ENCODE measurements around the gene RNU6-1. TPM values are rescaled to one million over a fixed set of nuclear protein-coding genes. Genes with fewer than 3 reads are reported as not detected.

The RNU6-1 gene
- polyA plus RNA-seq, 1 of the 3 experiments (the other 2 are of a cell fraction), result not detected

DNA sequence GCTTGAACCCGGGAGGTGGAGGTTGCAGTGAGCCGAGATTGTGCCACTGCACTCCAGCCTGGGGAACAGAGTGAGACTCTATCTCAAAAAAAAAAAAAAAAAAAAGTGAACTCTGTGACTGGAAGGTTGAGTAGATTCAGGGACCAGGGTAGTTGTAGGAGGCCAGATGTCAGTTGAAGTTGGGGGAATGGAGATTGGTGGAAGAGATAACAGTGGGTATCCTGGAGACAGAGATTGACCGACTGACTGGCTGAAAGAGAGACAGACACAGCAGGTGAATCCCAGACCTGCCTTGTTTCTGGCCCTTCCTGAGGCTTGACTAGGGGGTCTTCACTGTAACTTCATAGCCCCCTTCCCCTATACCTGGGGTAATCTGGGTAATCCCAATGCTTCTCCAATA is 22.1 kb upstream of the RNU6-1 start:
- H3K36me3 ChIP-seq (replicated peaks in 1 of 2; ENCODE audit: control insufficient read depth in 1 of 2, insufficient read depth in 2 of 2, low read length in 1 of 2), result no peaks in the 10 kb centered on the region
- H3K9ac ChIP-seq, result no peak overlapping the region
- no peak for TF ChIP-seq FOXJ3 (CRISPR knock-in tag; IDR thresholded peaks at IDR 0.05)
- no peak for TF ChIP-seq RCOR1 (IDR thresholded peaks at IDR 0.05; ENCODE audit: low read length)
- TF ChIP-seq, protein P1, sequence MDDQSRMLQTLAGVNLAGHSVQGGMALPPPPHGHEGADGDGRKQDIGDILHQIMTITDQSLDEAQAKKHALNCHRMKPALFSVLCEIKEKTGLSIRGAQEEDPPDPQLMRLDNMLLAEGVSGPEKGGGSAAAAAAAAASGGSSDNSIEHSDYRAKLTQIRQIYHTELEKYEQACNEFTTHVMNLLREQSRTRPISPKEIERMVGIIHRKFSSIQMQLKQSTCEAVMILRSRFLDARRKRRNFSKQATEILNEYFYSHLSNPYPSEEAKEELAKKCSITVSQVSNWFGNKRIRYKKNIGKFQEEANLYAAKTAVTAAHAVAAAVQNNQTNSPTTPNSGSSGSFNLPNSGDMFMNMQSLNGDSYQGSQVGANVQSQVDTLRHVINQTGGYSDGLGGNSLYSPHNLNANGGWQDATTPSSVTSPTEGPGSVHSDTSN (IDR thresholded peaks at IDR 0.05), result no peak
- no peak for TF ChIP-seq ELF1 (IDR thresholded peaks at IDR 0.05)
- no peak for TF ChIP-seq SMC3 (IDR thresholded peaks at IDR 0.05; ENCODE audit: low read depth, low read length)
- TF ChIP-seq TAF1 (IDR thresholded peaks at IDR 0.05; ENCODE audit: borderline replicate concordance, low read depth, low read length), result no peak
- TF ChIP-seq FOSL2 (IDR thresholded peaks at IDR 0.05; ENCODE audit: borderline replicate concordance, low read depth), result no peak
- TF ChIP-seq, protein P2, sequence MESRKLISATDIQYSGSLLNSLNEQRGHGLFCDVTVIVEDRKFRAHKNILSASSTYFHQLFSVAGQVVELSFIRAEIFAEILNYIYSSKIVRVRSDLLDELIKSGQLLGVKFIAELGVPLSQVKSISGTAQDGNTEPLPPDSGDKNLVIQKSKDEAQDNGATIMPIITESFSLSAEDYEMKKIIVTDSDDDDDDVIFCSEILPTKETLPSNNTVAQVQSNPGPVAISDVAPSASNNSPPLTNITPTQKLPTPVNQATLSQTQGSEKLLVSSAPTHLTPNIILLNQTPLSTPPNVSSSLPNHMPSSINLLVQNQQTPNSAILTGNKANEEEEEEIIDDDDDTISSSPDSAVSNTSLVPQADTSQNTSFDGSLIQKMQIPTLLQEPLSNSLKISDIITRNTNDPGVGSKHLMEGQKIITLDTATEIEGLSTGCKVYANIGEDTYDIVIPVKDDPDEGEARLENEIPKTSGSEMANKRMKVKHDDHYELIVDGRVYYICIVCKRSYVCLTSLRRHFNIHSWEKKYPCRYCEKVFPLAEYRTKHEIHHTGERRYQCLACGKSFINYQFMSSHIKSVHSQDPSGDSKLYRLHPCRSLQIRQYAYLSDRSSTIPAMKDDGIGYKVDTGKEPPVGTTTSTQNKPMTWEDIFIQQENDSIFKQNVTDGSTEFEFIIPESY (IDR thresholded peaks at IDR 0.05; ENCODE audit: borderline replicate concordance, low read depth), result no peak
- no peak for TF ChIP-seq GATA2 (CRISPR knock-in tag; IDR thresholded peaks at IDR 0.05)
- TF ChIP-seq, protein P3, sequence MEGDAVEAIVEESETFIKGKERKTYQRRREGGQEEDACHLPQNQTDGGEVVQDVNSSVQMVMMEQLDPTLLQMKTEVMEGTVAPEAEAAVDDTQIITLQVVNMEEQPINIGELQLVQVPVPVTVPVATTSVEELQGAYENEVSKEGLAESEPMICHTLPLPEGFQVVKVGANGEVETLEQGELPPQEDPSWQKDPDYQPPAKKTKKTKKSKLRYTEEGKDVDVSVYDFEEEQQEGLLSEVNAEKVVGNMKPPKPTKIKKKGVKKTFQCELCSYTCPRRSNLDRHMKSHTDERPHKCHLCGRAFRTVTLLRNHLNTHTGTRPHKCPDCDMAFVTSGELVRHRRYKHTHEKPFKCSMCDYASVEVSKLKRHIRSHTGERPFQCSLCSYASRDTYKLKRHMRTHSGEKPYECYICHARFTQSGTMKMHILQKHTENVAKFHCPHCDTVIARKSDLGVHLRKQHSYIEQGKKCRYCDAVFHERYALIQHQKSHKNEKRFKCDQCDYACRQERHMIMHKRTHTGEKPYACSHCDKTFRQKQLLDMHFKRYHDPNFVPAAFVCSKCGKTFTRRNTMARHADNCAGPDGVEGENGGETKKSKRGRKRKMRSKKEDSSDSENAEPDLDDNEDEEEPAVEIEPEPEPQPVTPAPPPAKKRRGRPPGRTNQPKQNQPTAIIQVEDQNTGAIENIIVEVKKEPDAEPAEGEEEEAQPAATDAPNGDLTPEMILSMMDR (IDR thresholded peaks at IDR 0.05), result no peak
- TF ChIP-seq MXI1 (IDR thresholded peaks at IDR 0.05; ENCODE audit: low read depth, low read length), result no peak
- TF ChIP-seq, protein P4, sequence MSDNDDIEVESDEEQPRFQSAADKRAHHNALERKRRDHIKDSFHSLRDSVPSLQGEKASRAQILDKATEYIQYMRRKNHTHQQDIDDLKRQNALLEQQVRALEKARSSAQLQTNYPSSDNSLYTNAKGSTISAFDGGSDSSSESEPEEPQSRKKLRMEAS (IDR thresholded peaks at IDR 0.05; ENCODE audit: low read depth), result no peak
- TF ChIP-seq, protein P5, sequence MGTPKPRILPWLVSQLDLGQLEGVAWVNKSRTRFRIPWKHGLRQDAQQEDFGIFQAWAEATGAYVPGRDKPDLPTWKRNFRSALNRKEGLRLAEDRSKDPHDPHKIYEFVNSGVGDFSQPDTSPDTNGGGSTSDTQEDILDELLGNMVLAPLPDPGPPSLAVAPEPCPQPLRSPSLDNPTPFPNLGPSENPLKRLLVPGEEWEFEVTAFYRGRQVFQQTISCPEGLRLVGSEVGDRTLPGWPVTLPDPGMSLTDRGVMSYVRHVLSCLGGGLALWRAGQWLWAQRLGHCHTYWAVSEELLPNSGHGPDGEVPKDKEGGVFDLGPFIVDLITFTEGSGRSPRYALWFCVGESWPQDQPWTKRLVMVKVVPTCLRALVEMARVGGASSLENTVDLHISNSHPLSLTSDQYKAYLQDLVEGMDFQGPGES (IDR thresholded peaks at IDR 0.05; ENCODE audit: low read depth, low read length), result no peak
- TF ChIP-seq, protein P6, sequence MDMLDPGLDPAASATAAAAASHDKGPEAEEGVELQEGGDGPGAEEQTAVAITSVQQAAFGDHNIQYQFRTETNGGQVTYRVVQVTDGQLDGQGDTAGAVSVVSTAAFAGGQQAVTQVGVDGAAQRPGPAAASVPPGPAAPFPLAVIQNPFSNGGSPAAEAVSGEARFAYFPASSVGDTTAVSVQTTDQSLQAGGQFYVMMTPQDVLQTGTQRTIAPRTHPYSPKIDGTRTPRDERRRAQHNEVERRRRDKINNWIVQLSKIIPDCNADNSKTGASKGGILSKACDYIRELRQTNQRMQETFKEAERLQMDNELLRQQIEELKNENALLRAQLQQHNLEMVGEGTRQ (IDR thresholded peaks at IDR 0.05; ENCODE audit: borderline replicate concordance, low read depth, low read length), result no peak
- TF ChIP-seq POLR2AphosphoS5 (IDR thresholded peaks at IDR 0.05; ENCODE audit: low read depth, low read length), result no peak
- no peak for TF ChIP-seq NFIC (IDR thresholded peaks at IDR 0.05; ENCODE audit: borderline replicate concordance)
- H3K4me1 ChIP-seq (ENCODE audit: control insufficient read depth in 1 of 2, insufficient read depth in 2 of 2, low read depth in 1 of 2, low read length in 1 of 2), result peaks cover 0 to 6% of the 10 kb centered on the region in 2 experiments; a peak in 1 of 4 replicates
- no peaks in the 10 kb centered on the region for H3F3A ChIP-seq (replicated peaks; ENCODE audit: insufficient read depth)
- no peak overlapping the region for H3K4me2 ChIP-seq
- no peaks in the 10 kb centered on the region for H4K20me1 ChIP-seq (ENCODE audit: insufficient read depth)
- CTCF ChIA-PET, result interaction anchor here (1.1 to 4.7 kb wide), 9 partner anchors 9 to 358 kb away, joined by 3 to 73 read pairs (median 23); no protein-coding TSS in a partner anchor
- no peaks in the 10 kb centered on the region for H3K79me2 ChIP-seq (ENCODE audit: insufficient read depth)
- no peaks in the 10 kb centered on the region for H3K9me2 ChIP-seq
- H3K27ac ChIP-seq (ENCODE audit: low read depth in 2 of 2, low read length in 1 of 2), result no peak overlapping the region
- H3K4me3 ChIP-seq (ENCODE audit: low read depth in 2 of 2, low read length in 1 of 2), result no peak overlapping the region
- WGBS (ENCODE audit: low lambda C conversion rate), result 85% methylated on average over 3 of the region's 3 CpGs
- no peaks in the 10 kb centered on the region for H3K9me3 ChIP-seq
- H2AFZ ChIP-seq (ENCODE audit: low read depth), result no peak overlapping the region
- H3K27me3 ChIP-seq (ENCODE audit: insufficient read depth), result no peaks in the 10 kb centered on the region
- POLR2A ChIA-PET, result no interaction called here
- peak; percentile 37 for DNase-seq

Data from SK-N-SH (cell line).